ENCODE measurements around the gene NIPAL1. TPM values are rescaled to one million over a fixed set of nuclear protein-coding genes. Genes with fewer than 3 reads are reported as not detected.

NIPAL1 gene
- 10 to 100 TPM; 40.2 to 65.8 (median 60.0) TPM for total RNA-seq

DNA sequence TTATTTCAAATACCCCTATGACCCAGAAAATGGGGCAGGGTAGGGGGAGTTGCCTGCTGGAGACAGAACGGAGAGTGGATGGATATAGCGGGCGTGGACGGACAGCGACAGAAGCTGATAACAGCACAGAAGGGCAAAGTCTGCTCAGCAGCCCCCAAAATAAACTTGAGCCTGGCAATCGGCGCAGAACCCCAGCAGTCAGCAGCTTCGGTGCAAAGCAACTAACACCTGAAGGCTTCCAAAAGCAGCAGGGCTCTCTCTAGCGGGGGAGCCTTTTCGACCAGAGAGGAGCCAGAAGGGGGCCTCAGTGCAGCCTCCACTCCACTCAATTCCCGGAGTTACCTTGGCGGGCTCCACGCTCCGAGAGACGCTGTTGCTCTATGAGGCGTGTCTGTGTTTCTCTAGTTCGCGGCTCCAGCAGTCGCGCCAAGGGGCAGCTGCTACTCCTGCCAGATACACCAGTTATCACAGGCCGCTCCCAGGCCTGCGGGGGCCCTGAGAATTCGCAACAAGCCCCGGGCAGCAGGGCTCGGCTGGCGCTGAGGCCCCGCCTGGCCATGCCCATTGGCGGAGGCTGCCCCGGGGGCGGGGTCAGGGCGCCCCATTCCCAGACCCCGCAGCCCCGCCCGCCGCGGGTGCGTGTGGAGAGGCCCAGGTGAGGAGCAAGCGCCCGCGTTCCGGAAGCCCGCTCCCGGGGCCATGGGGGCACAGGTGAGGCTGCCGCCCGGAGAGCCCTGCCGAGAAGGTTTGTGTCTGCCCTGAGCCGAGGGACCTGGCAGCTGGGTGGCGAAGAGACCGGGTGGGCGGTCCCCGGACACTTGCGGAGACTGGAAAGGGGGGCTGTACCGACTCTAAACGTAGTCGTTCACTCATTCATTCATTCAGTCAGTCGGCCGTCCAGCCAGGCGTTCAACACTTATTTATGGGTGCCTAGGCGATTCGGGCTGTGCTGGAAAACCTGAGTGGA lies at the start of gene NIPAL1, which contains the start of gene CNGA1:
Gene NIPAL1, plus strand, starts transcription at position 632 of the 967 bp plus-strand sequence. Its CDS starts 68 bp downstream, at position 700.
Gene CNGA1, minus strand, starts transcription at position 541 of the 967 bp plus-strand sequence. CDS start 63,992 bp downstream, outside the sequence.
- TF ChIP-seq POLR2A (IDR thresholded peaks at IDR 0.05): no peak
- TF ChIP-seq, protein P1, sequence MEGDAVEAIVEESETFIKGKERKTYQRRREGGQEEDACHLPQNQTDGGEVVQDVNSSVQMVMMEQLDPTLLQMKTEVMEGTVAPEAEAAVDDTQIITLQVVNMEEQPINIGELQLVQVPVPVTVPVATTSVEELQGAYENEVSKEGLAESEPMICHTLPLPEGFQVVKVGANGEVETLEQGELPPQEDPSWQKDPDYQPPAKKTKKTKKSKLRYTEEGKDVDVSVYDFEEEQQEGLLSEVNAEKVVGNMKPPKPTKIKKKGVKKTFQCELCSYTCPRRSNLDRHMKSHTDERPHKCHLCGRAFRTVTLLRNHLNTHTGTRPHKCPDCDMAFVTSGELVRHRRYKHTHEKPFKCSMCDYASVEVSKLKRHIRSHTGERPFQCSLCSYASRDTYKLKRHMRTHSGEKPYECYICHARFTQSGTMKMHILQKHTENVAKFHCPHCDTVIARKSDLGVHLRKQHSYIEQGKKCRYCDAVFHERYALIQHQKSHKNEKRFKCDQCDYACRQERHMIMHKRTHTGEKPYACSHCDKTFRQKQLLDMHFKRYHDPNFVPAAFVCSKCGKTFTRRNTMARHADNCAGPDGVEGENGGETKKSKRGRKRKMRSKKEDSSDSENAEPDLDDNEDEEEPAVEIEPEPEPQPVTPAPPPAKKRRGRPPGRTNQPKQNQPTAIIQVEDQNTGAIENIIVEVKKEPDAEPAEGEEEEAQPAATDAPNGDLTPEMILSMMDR (IDR thresholded peaks at IDR 0.05): no peak
- DNase-seq (ENCODE audit: low spot score in 2 of 2): peak; percentile 70 to 93
- intact Hi-C loops (cut with DNase I; ENCODE audit: low total_unique reads): loop anchor here (10.0 kb wide), 1 partner anchor 68 kb away; no protein-coding TSS in a partner anchor
- peak within 1 kb of the TSS; percentile 23 for H3K4me3 ChIP-seq (ENCODE audit: low read depth, poor library complexity, severe bottlenecking)
- WGBS, 2 donors: 3 to 5% methylated on average over 27 to 32 of the region's 60 CpGs

- no peak for TF ChIP-seq POLR2A (IDR thresholded peaks at IDR 0.05)
- TF ChIP-seq, protein P1 (IDR thresholded peaks at IDR 0.05): no peak
- no peak overlapping the region for H3K4me3 ChIP-seq (ENCODE audit: low read depth, poor library complexity, severe bottlenecking)
- intact Hi-C loops (cut with DNase I; ENCODE audit: low total_unique reads): no loop called here
- DNase-seq (ENCODE audit: low spot score in 2 of 2): no peak
Measured at GRCh38 chr4:47968847-47969246, 47.7 kb upstream of the NIPAL1 start.

GRCh38 chr4:47972181-47972580 lies 44.4 kb upstream of the NIPAL1 start:
- TF ChIP-seq, protein P1 (IDR thresholded peaks at IDR 0.05): no peak
- no peak for TF ChIP-seq POLR2A (IDR thresholded peaks at IDR 0.05)
- H3K4me3 ChIP-seq (ENCODE audit: low read depth, poor library complexity, severe bottlenecking): no peak overlapping the region
- intact Hi-C loops (cut with DNase I; ENCODE audit: low total_unique reads): no loop called here
- DNase-seq (ENCODE audit: low spot score in 2 of 2): no peak
- 96 to 97% methylated on average over 1 of the region's 1 CpG for WGBS, 2 donors

GRCh38 chr4:47972721-47973120 lies 43.9 kb upstream of the NIPAL1 start:
- TF ChIP-seq, protein P1 (IDR thresholded peaks at IDR 0.05): no peak
- TF ChIP-seq POLR2A (IDR thresholded peaks at IDR 0.05): no peak
- no peak for DNase-seq (ENCODE audit: low spot score in 2 of 2)
- no peak overlapping the region for H3K4me3 ChIP-seq (ENCODE audit: low read depth, poor library complexity, severe bottlenecking)
- WGBS, 2 donors: 77% methylated on average over 1 of the region's 1 CpG
- intact Hi-C loops (cut with DNase I; ENCODE audit: low total_unique reads): no loop called here

- TF ChIP-seq POLR2A (IDR thresholded peaks at IDR 0.05): no peak
- TF ChIP-seq, protein P1 (IDR thresholded peaks at IDR 0.05): no peak
- 69 to 77% methylated on average over 3 of the region's 3 CpGs for WGBS, 2 donors
- no peak for DNase-seq (ENCODE audit: low spot score in 2 of 2)
- H3K4me3 ChIP-seq (ENCODE audit: low read depth, poor library complexity, severe bottlenecking): no peak overlapping the region
- intact Hi-C loops (cut with DNase I; ENCODE audit: low total_unique reads): no loop called here
Measured at GRCh38 chr4:47974566-47974965, 42.0 kb upstream of the NIPAL1 start.

All from lower leg skin (tissue), 4 donors.